Chondrocyte (in vitro differentiated cells): Measurements from ENCODE around the gene TEDC2. TPM values are rescaled to one million over a fixed set of nuclear protein-coding genes. Genes with fewer than 3 reads are reported as not detected.
A peak's percentile ranks its signal among the peaks of the same experiment; 100 is the strongest.

Experiments used
- DNase-seq: peaks from one replicate; pipeline ENCODE4 v3.0.0; 2021; ENCODE audit warnings: mixed read lengths, low spot score
- H3K27ac Mint-ChIP-seq: one replicate; pipeline ENCODE4 v1.8.0; 2021; ENCODE audit warnings: mild to moderate bottlenecking, moderate library complexity, mixed read lengths; ENCODE audit not compliant: unreplicated experiment
- H3K27me3 Mint-ChIP-seq: 2 replicates; pipeline ENCODE4 v1.8.0; 2021; ENCODE audit warnings: low read depth, mixed read lengths
- H3K36me3 Mint-ChIP-seq: 2 replicates; pipeline ENCODE4 v1.8.0; 2021; ENCODE audit warnings: low read depth, mixed read lengths
- H3K4me1 Mint-ChIP-seq: 2 replicates; pipeline ENCODE4 v1.8.0; 2021; ENCODE audit warnings: low read depth, mild to moderate bottlenecking, mixed read lengths
- H3K4me3 Mint-ChIP-seq: one replicate; pipeline ENCODE4 v1.8.0; 2021; ENCODE audit warnings: mild to moderate bottlenecking, moderate library complexity, mixed read lengths; ENCODE audit not compliant: unreplicated experiment
- H3K9me3 Mint-ChIP-seq: 2 replicates; pipeline ENCODE4 v1.8.0; 2021; ENCODE audit warnings: low read depth, mixed read lengths
- CTCF ChIP-seq: fragments of 200-600 bp; sonication (generic); IDR thresholded peaks from 2 replicates; pipeline ENCODE4 v1.5.0; 2021; ENCODE audit warnings: antibody characterized with exemption, mild to moderate bottlenecking, moderate library complexity
- total RNA-seq: library from RNA; stranded (reverse); gene quantifications from 3 replicates; pipeline ENCODE4 v1.2.1, GENCODE V29; 2021

TEDC2 gene
- total RNA-seq, 1 donor from 2014 or later = 3.9 TPM

DNA sequence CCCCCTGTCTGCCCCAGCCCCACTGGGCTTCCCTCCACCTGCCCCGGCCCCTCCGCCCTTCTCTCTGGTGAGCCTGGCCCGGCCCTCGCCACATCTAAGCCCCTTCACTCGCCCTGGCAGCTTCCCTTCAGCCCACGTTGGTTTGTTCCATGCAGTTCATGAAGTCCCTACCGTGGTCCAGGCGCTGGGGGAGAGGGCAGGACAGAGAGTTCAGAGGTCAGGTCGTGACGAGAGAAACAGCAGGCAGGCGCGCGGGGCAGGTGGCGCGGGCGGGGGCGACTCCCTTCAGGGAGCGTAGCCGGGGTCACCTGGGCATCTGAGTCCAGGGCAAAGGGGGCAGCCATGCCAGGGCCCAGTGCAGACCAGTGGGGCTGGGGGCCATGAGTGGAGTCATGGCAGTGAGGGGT is 8.9 kb upstream of the TEDC2 start:
- no peaks in the 10 kb centered on the region for H3K9me3 Mint-ChIP-seq
- no peak overlapping the region for H3K27ac Mint-ChIP-seq
- H3K27me3 Mint-ChIP-seq = no peaks in the 10 kb centered on the region
- DNase-seq = peak; percentile 91
- H3K4me3 Mint-ChIP-seq = no peak overlapping the region
- no peak for TF ChIP-seq CTCF
- no peaks in the 10 kb centered on the region for H3K4me1 Mint-ChIP-seq
- peaks cover 13% of the 10 kb centered on the region for H3K36me3 Mint-ChIP-seq

- peak; percentile 81 for DNase-seq
- no peaks in the 10 kb centered on the region for H3K4me1 Mint-ChIP-seq
- H3K27ac Mint-ChIP-seq = no peak overlapping the region
- no peaks in the 10 kb centered on the region for H3K27me3 Mint-ChIP-seq
- H3K36me3 Mint-ChIP-seq = peaks cover 7% of the 10 kb centered on the region
- no peak overlapping the region for H3K4me3 Mint-ChIP-seq
- no peak for TF ChIP-seq CTCF
- no peaks in the 10 kb centered on the region for H3K9me3 Mint-ChIP-seq
Measured at GRCh38 chr16:2451851-2452320, 8.0 kb upstream of the TEDC2 start.

- no peak for TF ChIP-seq CTCF
- Mint-ChIP-seq H3K4me1 (no peaks in the 10 kb centered on the region), H3K9me3 (no peaks in the 10 kb centered on the region), H3K4me3 (no peak overlapping the region), H3K36me3 (peaks cover 7% of the 10 kb centered on the region), H3K27me3 (no peaks in the 10 kb centered on the region), H3K27ac (no peak overlapping the region)
- DNase-seq = no peak
Measured at GRCh38 chr16:2452650-2453049, 7.3 kb upstream of the TEDC2 start.

- peaks cover 7% of the 10 kb centered on the region for H3K4me1 Mint-ChIP-seq
- H3K27ac Mint-ChIP-seq = no peak overlapping the region
- no peak for TF ChIP-seq CTCF
- no peaks in the 10 kb centered on the region for H3K27me3 Mint-ChIP-seq
- peak; percentile 90 for DNase-seq
- H3K36me3 Mint-ChIP-seq = peaks cover 5% of the 10 kb centered on the region
- no peak overlapping the region for H3K4me3 Mint-ChIP-seq
- H3K9me3 Mint-ChIP-seq = no peaks in the 10 kb centered on the region
Measured at GRCh38 chr16:2455081-2455845, 4.6 kb upstream of the TEDC2 start.

GRCh38 chr16:2456551-2457153 is 3.3 kb upstream of the TEDC2 start:
- no peaks in the 10 kb centered on the region for H3K9me3 Mint-ChIP-seq
- H3K27me3 Mint-ChIP-seq = no peaks in the 10 kb centered on the region
- H3K4me3 Mint-ChIP-seq = no peak overlapping the region
- no peak for DNase-seq
- H3K27ac Mint-ChIP-seq = no peak overlapping the region
- H3K36me3 Mint-ChIP-seq = peaks cover 3% of the 10 kb centered on the region
- no peak for TF ChIP-seq CTCF
- H3K4me1 Mint-ChIP-seq = peaks cover 10% of the 10 kb centered on the region
